HG02970 (cell line): ENCODE data around the gene GNAI2.
"Not testable (repeated sequence)": the region's sequence is repeated elsewhere in the genome, so short reads cannot be mapped to it uniquely, and the experiment has no call there.

Experiments
- ATAC-seq: cut with Tn5 transposase; IDR thresholded peaks from one replicate; pipeline ENCODE4 v1.9.1; 2021; ENCODE audit warnings: mild to moderate bottlenecking, moderate library complexity, moderate number of reproducible peaks; ENCODE audit not compliant: unreplicated experiment, low FRiP score

Gene GNAI2

DNA sequence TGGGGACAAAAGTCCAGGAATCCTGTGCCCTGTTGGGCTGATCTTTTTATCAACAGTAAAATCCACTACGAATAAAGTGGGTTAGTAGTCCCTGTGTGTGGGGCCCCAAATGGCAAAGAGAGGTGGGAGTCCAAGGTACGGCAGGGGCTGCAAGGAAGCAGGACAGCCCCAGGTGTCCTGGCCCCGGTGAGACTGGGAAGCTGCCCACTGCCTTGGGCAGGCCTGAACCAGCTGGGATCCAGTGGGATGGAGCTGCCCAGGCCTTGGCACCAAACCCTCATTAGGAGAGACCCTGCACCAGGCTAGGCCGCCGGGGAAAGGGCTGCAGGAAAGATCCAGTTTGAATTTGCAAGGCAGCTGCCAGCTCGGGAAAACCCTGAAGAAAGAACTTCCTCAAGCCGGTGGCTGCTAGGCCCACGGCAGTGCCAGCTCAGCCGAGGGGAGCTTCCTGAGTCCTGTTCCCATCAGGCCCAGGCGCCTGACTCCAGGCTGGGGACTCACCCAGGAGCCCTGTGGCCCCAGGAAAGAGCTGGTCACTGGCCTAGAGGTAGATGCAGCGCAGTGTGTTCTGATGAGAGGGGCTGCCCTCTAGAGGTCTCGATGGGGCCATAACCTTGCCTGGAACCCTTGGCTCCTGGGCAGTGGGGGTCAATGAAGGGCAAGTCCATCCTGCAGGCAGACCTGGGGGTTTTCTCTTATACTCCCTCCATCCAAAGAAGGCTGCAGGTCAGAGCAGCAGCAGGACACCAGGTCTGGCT, 14.4 kb upstream of the GNAI2 start:
- ATAC-seq: no peak

DNA sequence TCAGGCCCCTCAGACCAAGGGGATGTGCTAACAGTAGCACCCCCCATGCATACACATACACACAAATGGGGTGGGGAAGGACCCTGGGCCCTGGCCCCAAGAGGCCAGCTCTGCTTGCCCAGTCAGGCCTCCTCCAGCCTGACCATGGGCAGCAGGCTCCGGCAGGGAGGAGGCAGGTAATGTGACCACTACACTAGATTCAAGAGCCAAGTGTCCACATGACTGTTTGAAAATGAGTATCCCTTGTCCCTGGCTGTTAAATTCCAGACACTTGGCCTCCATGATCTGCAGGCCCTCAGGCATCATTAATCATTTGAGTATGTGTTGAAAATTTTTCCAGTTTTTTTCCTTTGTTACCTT, 13.9 kb upstream of the GNAI2 start:
- no peak for ATAC-seq

DNA sequence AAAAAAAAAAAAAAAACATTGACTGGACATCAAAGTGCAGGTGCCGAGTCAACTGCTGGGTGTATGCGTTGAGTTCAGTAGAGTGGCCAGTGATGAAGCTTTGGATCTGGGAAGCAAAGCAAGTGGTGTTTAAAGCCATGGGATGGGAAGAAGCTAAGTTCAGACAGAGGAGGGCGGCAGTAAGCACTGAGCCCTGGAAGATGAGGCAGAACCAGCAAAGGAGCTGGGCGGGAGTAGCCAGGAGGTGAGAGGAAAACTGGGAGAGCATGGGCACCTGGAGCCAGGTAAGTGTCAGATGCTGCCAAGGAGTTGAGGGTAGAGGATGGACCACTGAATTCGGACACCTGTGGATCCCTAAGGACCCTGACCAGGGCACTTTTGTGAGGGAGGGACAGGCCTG, 11.4 kb upstream of the GNAI2 start:
- no peak for ATAC-seq

DNA sequence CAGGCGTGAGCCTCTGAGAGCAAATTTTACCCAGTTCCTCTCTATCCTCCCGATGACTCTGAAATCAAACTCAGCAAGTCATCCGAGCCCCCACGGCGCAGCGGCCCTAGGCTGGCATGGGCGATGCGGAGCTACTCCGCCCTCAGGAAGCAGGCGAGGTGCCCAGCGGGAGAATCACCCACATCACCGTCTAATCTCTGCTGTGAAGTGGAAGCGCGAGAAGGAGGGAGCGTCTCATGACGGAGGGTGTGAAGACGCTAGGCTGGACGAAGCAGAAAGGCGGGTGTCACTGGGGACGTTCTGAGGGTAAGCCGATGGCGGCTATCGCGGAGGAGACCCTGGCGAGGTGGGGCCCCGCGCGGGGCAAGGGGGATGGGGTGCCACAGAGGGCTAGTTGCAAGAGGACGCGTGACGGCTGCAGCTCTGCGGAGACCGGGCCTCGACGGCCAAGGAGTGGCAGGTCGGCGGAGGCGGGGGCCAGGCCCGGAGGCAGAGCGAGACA, 9.1 kb upstream of the GNAI2 start:
- peak; percentile 30 for ATAC-seq

DNA sequence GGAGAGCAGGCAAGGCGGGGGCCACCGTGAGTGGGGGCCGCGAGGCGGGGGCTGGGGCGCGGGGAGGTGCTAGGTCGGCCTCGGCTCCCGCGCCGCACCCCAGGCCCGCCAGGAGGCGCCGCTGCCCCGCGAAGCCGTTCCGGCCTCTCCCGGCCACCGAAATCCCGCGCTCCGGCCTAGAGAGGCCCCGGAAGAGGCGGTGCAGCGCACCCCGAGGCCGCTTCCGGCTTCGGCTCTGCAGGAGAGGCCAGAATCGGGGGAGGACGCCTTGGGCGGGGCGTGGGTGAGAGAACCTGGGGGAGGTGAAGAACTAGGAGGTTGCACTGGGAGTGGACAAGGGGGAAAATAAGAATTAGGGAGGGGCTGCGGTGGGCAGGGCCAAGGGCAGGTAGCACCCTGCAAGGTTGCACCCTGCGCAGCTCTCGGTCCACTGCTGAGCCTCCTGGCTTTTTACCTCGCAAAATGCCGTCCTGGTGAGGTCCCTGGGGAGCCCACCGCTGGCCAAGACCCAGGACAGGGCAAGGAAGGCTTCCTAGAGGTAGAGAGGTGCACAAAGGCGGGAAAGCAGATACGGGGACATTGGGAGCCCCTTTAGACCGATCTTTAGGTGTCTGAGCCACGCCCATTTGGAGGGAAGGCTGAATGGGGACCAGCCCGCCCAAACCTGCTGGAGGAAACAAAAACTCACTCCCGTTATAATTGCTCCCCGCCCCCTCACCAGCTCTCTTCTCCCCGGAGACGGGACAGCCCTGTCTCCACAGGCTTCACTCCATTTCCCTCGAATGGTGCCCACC, 8.4 kb upstream of the GNAI2 start:
- peak; percentile 67 for ATAC-seq

DNA sequence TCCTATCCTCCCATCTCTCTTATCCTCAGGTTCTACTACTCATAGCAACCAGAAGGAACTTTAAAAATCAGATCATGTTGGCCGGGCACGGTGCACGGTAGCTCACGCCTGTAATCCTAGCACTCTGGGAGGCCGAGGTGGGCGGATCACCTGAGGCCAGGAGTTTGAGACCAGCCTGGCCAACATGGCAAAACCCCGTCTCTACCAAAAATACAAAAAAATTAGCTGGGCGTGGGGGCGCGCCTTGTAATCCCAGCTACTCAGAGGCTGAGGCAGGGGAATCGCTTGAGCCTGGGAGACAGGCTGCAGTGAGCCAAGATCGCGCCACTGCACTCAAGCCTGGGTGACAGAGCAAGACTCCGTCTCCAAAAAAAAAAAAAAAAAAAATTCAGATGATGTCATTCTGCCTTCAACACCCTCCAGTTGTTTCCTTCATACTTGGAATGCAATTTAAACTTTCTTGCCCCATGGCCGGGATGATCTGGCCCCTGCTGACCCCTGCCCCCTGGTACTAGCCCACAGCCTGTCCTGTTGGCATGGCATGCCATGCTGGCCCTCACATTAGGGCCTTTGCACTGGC, 7.7 kb upstream of the GNAI2 start:
- not testable (repeated sequence) for ATAC-seq

DNA sequence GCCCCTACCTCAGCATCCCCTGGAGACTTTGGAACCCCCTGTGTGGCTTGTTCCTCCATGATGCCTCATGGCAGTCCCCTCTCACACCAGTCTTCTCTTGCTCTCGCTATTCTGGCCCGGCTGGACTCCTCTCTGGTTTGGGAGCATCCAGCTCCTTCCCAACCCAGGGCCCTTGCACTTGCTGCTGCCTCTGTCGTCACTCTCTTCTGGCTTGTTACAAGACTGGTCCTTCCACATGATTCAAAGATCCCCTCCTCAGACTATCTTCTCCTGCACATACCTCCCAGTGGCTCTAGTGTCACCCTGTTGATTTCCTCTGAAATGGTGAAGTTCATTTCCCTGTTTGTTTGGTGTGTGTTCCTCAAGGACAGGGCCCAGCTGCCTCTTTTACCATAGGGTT, 6.5 kb upstream of the GNAI2 start:
- ATAC-seq: no peak

DNA sequence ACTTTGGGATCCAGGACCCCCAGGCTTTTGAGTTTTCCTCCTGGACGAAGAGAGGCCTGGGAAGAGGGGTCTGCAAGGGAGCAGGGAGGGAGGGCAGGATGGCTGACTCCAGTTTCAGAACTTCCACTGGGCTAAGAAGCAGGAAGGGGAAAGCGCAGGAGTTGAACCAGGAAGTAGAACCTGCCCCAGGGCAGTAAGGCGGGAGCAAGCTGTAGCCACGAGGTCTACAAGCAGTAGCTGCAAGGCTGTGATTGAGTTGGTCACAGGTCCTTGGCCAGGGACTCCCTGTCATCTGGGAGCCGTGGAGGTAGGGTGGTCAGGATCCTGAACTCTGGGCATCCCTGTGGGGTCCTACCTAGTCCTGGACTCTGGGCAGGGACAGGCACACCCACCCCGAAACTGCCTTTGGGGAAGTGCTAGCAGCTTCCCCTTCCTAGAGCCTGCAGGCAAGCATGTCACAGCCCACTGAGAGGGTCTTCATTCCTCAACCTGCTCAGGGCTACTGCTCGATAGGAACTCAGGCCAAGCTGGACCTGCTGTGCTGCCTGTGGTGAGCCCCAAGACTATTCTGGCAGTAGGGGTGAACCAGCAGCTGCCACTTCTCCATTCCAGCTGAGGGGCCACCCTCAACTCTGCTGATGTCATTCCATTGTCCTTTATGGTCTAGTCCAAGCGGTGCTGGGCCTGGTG, 5.8 kb upstream of the GNAI2 start:
- no peak for ATAC-seq

DNA sequence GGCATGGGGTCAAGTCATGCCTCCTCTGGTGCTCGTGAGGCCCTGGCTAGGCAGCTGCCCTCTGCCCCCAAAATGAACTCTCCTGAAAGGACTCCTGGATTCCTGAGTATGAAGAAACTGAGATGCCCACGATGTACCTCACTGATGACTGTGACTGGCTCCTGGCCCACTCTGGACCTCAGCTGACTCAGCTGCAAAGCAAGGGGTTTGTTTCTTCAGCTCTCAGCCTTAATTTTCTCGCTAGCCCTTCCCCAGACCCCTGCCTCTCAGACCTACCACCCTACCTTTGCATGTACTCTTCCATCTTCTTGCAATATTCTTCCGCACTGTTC, 5.2 kb upstream of the GNAI2 start:
- no peak for ATAC-seq

DNA sequence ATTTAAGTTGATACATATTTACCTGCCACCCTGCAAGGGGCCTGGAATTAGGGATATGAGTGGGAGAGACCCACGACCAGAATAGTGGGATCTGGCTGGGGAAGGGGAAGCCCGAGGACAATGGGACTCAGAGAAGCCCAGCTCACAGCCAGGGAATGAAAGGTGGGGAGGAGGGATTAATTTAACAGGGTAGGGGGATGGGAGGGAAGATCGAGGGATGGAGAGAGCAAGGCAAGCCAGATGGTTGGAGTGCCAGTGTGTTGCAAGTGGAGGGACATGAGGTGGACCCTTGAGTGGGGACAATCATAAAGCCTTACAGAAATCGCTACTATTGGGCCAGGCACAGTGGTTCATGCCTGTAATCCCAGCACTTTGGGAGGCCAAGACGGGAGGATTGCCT, 4.4 kb upstream of the GNAI2 start:
- no peak for ATAC-seq

DNA sequence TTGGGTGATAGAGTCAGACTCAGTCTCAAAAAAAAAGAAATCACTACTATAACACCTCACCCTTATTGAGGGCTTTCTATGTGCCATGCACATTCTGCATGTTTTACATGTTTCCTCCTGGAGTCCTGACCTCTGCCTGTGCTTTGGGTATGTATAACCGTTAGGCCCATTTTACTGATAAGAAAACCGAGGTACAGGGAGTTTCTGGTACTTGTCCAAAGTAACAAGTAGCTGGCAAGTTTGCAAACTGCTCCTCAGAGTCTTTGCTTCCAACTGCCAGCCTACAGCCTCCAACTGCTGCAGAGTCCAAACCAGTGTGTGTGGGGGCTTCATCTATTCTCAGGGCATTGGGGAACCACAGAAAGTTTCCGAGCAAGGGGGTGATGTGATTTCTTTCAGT, 3.7 kb upstream of the GNAI2 start:
- no peak for ATAC-seq

DNA sequence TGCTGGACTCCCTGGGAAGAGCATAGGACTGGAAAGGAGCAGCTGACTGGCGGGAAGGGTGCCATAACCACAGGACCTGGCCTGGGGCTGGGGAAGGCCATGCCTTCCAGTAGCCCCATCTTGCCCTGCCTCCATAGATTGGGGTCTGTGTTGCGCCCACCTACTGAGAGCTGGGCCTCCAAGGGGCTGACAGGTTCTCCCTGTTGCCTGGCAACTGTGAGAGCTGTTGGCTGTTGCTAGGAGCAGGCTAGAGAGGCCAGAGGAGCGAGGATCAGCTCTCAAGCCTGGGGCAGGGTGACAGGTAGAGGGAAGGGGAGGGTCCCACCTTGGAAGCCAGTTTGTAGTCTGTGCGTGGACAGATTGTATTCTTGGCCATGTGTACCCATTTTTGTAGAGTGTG, 2.8 kb upstream of the GNAI2 start:
- no peak for ATAC-seq

DNA sequence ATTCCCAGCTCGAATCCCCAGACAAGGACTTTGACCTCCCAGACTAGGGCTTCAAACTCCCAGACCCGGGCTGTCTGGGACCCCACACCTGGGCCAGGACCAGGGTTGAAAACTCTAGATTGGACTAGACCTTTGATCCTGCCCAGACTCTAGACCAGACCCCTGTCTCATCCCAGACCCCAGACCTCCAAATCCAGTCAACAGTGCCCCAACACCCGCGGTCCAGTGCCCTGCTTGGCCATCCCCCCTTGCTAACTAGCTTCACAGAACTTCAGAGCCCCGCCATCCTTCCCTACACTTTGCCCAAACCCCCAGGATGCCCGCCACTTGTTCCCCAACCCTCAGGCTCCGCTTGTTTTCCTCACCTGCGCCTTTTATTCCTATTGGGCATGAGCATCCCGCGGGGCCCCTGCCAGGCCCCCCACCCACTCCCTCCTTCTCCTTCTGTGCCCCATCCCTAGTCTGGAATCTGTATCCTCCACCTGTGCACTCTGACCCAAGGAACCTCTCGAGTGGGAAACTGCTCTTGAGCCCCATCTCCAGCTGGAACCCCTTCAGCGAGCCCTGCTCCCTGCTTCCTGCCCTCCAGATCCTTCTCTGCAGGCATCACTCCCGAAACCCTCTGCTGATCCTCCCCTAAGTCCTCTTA, 604 bp downstream of the GNAI2 start:
- ATAC-seq: no peak

DNA sequence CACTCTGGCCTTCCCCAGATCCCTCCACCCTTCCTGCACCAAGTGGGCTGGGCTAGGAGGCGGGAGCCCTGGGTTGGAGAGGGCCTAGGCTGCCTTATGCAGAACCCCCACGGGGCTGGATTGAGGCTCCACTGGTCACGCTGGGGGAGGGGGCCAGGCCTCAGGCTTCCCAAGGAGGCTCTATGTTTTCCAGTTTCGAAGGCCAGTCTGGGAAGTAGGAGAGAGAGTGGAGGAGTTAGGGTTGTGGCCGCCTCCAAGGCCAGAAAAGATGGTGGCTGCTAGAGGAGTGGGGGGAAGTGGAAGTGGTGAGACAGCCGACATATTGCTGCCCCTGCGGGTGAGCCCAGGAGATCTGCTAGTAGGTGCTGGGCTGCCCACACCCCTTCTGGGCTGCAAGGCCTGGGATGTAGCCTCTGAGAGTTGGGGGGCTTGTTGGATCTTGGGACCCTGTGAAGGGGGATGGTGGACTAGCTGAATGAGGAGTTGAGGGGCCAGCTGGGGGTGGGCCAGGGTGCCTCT, 1.2 kb downstream of the GNAI2 start:
- no peak for ATAC-seq

DNA sequence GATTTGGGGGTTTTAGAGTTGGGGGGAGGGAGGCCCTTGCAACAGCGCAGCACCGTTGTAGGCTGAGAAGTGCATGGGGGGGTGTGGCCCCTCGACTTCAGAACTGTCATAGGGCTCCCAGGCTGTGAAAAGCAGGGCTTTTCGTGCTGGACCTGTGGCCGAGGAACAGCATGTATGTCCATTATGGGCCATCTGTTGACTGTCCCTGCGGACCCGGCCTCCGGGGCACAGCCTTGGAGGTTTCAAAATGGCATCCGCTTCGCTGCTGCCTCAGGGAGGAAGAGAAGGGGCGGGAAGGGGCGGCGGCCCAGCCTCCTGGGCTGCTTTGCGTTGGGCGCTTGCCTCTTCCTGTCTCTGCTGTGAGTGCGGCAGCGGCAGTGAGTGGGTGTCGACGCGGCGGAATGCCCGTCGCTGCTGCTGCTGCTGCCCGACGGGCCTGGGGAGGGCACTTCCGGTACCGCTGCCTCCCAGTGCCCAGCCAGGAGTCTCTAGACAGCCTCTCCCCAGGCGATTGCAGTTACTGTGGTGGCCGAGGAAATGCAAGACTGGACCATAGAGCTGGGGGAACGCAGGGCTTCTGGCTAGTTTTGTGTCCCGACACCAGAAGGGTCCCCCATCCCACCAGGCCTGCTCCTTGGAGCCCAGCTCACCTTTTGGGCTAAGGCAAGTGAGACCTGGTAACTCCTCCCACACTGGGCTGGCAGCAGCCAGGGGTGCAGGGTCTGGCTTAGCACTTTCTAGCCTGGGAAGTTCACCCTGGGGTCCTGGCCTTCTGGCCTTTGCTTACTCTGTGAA, 1.9 kb downstream of the GNAI2 start:
- no peak for ATAC-seq

DNA sequence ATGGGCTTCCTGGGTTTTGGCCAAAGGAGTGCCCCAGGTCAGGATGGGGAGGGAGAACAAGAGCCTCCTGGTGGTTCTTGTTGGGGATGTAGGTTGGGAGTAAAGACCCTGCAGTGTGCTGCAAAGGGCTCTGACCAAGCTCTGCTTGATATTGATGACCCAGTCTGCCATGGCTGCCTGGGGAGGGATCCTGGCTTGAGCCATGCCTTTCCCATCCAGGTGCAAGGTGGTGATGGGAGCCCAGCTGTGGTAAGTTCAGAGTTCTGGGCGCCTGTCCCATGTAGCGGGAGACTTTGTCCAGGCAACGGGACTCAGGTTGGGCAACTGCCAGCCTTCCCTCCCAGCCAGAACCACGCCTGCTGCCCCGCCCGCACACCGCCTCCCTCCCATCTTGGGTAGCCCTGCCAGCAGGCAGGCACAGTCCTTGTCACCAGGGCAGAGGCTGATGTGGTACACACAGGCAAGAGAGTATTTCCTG, 2.6 kb downstream of the GNAI2 start:
- no peak for ATAC-seq

DNA sequence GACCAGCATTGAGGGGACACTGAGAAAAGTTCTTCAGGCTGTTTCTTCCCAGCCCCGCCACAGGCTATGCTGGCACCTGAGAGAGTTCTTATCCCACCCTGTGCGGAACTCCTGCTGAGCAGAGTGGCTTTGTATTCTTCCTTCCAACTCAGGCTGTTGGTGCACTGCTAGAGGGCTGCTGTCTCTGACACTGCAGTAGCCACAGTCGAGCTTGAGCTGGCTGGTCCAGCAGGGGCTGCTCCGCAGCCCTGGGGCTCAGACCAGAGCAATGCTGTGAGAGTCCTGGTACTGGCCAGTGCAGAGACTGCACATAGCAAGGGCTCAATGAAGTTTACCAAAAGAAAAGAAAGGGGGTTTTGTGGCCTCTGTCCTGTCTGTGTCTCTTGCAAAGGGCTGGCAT, 3.6 kb downstream of the GNAI2 start:
- ATAC-seq: no peak

DNA sequence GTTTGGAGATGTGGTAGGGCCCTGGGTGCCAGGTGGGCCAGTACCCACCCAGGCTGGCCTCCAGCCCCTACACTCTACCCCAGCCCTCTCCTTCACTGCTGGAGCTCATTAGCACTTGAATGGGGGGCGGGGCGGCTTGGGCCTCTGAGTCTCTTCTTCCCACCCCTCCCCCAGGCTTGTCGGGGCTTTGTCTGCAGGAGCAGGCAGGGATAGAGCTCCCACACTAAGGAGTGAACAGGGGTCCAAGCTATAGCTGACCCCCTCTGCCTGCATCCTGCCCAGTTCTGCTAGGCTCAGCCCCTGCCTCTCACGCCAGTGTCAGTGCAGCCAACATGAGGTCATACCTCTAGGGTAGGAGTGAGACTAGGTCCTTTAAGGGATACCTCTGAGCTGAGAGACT, 5.2 kb downstream of the GNAI2 start:
- ATAC-seq: no peak

DNA sequence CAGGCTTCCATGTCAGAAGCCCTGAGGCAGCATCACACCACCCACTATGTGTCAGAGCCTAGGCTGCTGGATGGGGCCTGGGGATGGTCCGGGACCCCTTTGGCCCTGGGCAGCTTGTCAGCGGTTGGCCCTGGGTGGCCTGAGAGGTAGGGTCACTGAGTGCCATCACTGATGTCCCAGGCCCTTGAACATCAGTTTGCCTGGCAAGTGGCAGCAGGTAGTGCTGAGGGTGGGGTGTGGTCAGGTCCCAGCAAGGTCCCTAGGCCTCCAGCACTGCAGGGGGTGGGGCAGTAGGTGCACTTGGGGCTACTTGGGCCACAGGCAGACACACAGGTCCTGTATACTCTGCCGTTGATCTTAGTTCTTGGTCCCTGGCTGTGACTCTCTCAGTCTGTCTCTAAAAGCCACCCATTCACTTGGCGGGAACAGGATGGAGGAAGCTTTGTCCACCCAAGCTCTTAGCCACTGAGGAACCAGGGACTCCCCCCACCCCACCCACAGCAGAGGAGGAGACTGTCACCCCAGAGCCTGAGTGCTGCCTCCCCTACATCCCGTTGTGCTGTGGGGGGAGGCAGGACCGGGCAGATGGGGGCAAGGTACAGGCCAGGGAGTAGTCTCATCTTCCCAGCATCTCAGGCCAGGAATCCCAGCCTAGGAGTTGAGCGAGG, 5.8 kb downstream of the GNAI2 start:
- ATAC-seq: no peak
